Measurements from ENCODE around the gene SLC43A3.

Gene SLC43A3

DNA sequence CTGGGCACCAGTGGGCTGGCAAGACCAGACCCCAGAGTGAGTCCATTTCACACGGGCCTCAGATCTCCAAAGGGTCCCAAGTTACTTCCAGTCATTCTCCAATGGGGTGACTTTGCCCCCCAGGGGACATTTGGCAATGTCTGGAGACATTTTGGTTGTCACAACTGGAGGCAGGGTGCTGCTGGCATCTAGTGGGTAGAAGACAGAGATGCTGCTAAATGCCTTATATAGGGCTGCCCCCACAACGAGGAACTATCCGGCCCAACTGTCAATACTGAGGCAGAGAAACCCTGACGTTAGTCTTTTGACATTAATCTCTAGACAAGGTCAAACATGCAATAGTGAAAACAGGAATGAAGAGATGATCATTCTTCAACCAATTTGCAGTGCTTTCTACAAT, 39.8 kb upstream of the SLC43A3 start:
- Histone ChIP-seq H3K4me3 (ENCODE audit: low read length) (no peak overlapping the region), H3K9ac (ENCODE audit: low read depth, low read length) (no peak overlapping the region), H3K4me2 (ENCODE audit: low read length) (no peak overlapping the region), H3K4me1 (ENCODE audit: control insufficient read depth, insufficient read depth, low read length) (no peaks in the 10 kb centered on the region), H3K9me3 (replicated peaks; ENCODE audit: low read length) (no peaks in the 10 kb centered on the region), H3K27me3 (ENCODE audit: control insufficient read depth, insufficient read depth, low read length) (peaks cover 62% of the 10 kb centered on the region), H3K36me3 (ENCODE audit: insufficient read depth, low read length) (no peaks in the 10 kb centered on the region)

DNA sequence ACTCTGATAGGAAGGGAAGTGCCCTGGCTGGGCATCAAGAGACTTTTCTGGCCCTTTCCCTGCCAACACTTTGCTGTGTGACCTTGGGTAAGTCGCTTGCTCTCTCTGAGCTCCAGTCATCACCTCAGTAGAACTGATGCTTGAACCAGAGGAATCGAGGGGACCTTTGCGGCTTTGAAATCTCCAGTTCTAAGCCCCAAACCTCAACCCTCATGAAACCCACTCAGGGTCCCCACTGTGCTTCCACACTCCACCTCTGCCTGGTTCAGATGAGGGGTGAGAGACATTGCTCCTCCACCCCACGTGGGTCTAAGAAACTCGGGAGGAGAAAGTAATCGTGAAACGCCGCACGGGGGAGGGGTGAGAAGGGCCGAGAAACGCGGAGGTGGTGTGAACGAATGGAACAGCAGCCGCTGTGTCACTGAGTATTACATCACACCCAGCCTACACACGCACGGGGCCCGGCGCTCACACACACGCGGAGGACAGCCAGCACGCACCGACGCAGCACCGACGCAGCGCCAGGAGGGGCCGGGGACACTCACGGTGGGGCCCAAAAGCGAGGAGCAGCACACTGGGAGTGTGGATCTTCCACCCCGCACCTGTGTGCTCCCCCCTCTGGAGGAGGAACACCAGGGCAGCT, 37.7 kb upstream of the SLC43A3 start:
- H3K4me1 ChIP-seq (ENCODE audit: control insufficient read depth, insufficient read depth, low read length) = peaks cover 4% of the 10 kb centered on the region
- no peak overlapping the region for H3K4me3 ChIP-seq (ENCODE audit: low read length)
- H3K27me3 ChIP-seq (ENCODE audit: control insufficient read depth, insufficient read depth, low read length) = peaks cover 67% of the 10 kb centered on the region
- no peak overlapping the region for H3K4me2 ChIP-seq (ENCODE audit: low read length)
- H3K36me3 ChIP-seq (ENCODE audit: insufficient read depth, low read length) = no peaks in the 10 kb centered on the region
- H3K9ac ChIP-seq (ENCODE audit: low read depth, low read length) = no peak overlapping the region
- no peaks in the 10 kb centered on the region for H3K9me3 ChIP-seq (replicated peaks; ENCODE audit: low read length)

DNA sequence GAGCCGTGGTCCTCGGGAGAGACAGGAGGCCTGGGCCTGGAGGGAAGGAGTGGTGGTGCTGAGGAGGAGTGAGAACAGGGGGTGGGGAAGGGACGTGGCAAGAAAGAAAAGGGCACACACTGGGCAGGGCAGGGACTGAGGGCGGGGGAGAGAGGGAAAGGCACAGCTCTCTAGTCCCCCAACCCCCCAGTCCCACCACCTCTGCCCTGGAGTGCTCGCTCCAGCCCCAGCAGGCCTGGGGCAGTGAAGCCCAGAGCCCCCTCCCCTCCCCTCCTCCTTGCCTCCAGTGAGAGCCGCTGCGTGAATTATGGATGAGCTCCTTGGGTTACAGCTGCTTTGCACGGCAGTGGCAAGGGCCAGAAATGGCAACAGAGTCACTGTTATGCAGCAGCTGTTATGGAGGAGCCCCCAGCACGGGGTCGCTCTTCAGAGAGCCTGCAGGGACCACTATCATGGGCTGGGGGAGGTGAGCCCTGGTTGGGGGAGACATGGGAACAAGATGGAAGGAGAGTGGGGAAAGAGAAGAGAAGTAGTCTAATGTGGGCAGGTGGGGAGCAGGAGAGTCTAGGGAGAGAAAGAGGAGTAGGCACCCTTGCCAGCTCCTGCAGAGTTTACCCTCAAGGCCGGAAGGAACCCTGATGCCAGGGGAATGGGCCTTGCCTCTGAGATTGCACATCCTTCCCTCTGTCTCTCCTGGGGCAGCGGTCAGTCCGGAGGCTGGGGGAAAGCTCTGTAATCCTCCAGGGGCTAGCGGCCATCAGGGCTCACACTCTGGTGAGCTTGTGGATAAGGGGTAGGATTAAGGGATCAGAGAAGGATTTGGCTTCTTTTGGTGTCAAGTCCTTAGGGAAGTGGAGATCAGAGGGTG, 37.0 kb upstream of the SLC43A3 start:
- Histone ChIP-seq H3K36me3 (ENCODE audit: insufficient read depth, low read length) (no peaks in the 10 kb centered on the region), H3K4me1 (ENCODE audit: control insufficient read depth, insufficient read depth, low read length) (peaks cover 10% of the 10 kb centered on the region), H3K4me3 (ENCODE audit: low read length) (no peak overlapping the region), H3K9ac (ENCODE audit: low read depth, low read length) (no peak overlapping the region), H3K9me3 (replicated peaks; ENCODE audit: low read length) (no peaks in the 10 kb centered on the region), H3K27me3 (ENCODE audit: control insufficient read depth, insufficient read depth, low read length) (peaks cover 68% of the 10 kb centered on the region), H3K4me2 (ENCODE audit: low read length) (no peak overlapping the region)

DNA sequence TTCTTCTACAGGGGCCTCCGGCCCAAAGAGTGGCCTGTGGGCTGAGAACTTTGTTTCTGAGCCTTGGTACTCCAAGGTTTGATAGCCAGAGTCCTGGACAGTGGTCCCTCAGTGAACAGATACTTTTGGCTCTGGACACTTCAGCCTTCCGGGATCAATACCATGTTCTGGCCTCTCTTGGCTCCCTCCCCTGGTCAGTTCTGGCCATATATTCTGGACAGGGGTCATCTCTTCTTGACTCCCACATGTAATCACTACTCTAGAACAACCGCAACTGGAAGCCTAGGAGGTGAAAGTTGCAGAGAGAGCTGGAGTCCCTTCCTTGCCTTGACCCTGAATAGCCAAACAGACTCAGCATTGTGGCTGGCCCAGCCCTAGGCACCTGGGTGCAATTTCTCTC, 35.7 kb upstream of the SLC43A3 start:
- Histone ChIP-seq H3K9me3 (replicated peaks; ENCODE audit: low read length) (no peaks in the 10 kb centered on the region), H3K4me2 (ENCODE audit: low read length) (no peak overlapping the region), H3K36me3 (ENCODE audit: insufficient read depth, low read length) (no peaks in the 10 kb centered on the region), H3K27me3 (ENCODE audit: control insufficient read depth, insufficient read depth, low read length) (peaks cover 65% of the 10 kb centered on the region), H3K4me3 (ENCODE audit: low read length) (no peak overlapping the region), H3K4me1 (ENCODE audit: control insufficient read depth, insufficient read depth, low read length) (peaks cover 18% of the 10 kb centered on the region), H3K9ac (ENCODE audit: low read depth, low read length) (no peak overlapping the region)

DNA sequence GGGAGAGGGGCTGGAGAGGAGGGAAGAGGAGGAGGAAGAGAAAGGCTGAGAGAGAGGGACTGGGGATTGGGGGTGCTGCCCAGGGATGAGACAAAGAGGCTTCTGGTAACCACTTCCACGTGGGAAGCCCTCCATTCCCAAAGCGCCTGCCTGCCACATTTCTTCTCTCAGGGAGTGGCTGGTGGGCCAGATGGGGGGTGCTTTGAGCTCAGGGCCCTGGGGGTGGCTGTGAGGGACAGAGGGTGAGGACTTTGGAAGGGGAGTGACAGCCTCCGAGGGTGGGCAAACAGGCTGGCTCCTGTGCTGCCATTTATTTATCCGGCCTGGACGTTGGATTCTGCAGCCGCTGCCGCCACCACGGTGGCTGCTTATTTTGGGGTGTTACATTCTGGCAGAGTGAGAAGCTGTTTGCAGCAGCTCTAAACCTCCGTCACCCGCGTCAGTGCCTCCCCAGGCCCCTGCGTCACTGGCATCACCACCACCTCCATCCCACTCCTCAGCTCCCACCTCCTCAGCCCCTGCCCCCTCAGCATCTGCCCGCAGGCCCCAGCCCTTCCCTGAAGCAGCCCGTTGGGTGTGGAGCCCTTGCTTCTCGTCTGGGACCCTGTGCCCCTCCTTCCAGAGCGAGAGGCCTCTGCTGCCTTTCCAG, 35.0 kb upstream of the SLC43A3 start:
- no peak overlapping the region for H3K9ac ChIP-seq (ENCODE audit: low read depth, low read length)
- peaks cover 24% of the 10 kb centered on the region for H3K4me1 ChIP-seq (ENCODE audit: control insufficient read depth, insufficient read depth, low read length)
- H3K4me2 ChIP-seq (ENCODE audit: low read length) = no peak overlapping the region
- H3K4me3 ChIP-seq (ENCODE audit: low read length) = no peak overlapping the region
- peaks cover 61% of the 10 kb centered on the region for H3K27me3 ChIP-seq (ENCODE audit: control insufficient read depth, insufficient read depth, low read length)
- no peaks in the 10 kb centered on the region for H3K9me3 ChIP-seq (replicated peaks; ENCODE audit: low read length)
- no peaks in the 10 kb centered on the region for H3K36me3 ChIP-seq (ENCODE audit: insufficient read depth, low read length)

DNA sequence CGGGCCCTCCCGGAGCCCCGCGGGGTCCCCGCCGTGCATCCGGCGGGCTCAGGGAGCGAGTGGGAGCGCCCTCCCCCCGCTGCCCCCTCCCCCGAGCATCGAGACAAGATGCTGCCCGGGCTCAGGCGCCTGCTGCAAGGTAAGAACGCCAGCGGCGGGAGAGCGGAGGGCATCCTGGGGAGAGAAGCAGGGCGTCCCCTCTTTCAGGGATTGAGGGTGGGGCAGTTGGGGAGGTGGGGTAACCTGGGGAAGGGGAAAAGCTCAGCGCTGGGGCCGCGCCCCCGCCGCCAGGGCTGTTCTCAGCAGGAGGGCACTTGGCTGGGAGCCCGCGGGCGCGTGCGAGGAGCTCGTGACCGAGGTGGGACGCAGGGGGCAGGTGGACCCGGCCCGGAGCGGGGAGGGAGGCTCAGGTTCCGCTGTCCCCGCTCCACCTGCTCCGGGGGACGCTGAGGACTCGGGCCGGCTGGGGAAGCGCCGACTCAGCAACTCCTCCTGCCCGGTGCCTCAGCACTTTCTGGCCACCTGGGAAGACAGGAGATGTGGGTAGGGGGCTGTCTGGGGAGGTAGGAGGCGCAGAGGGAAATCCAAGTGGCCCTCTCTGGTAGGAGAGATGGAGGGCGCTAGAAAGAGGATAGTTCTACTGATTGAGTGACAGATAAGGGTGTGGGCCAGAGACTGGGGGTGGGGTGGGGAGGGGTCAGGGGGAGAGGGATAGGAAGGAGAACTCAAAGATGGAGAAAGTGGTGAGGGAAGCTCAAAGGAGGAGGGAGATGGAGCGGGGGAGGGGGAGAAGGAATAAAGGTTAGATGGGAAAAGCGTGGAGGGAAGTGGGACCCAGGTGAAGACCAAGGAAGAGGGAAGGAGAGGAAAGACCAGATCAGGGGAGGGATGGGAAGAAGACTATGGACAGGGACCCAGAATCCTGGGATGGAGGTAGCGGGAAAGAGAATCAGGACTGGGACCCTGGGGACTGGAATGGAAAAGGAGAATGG, 34.1 kb upstream of the SLC43A3 start:
- Histone ChIP-seq H3K4me2 (ENCODE audit: low read length) (peak overlapping the region; percentile 89), H3K9ac (ENCODE audit: low read depth, low read length) (no peak overlapping the region), H3K4me1 (ENCODE audit: control insufficient read depth, insufficient read depth, low read length) (peaks cover 24% of the 10 kb centered on the region), H3K36me3 (ENCODE audit: insufficient read depth, low read length) (no peaks in the 10 kb centered on the region), H3K4me3 (ENCODE audit: low read length) (peak overlapping the region; percentile 57), H3K27me3 (ENCODE audit: control insufficient read depth, insufficient read depth, low read length) (peaks cover 61% of the 10 kb centered on the region), H3K9me3 (replicated peaks; ENCODE audit: low read length) (no peaks in the 10 kb centered on the region)

DNA sequence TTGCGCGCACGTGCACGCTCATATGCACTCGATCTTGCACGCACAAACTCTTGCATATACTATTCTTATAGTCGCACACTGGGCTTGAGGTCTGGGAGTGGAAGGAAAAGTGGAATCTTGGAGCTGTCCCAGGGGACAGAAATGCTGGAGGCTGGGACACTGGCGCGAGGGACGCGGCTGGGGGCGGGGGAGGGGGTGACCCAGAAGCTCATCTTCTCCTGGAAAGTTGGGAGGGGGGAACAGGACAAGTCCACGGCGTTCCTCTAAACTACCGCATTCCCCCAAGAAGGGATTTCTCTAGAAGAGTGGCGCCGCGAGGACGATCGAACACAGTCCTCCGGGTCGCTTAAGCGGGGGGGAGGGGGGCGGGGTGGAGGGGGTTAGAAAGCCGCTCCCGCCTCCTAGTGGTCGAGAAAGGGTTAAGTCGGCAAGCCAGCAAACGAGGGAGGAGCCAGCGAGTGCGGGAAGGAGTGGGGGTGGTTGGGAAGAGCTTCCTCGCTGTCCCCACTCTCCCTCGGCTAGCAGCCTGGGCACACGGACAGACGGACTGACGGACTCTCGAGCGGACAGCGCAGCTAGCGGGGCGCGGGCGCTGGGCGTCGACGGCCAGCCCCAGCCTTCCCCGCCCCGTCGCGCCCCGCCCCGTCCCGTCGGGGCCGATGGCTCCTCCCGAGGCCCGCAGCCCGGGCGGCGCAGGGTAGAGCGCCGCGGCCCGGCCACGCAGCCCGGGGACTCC, 33.3 kb upstream of the SLC43A3 start, which contains the start of gene RTN4RL2:
RTN4RL2 (plus strand) TSS at position 507 of the 736 bp plus-strand sequence. CDS start 338 bp downstream, outside the sequence.
- Histone ChIP-seq H3K9me3 (replicated peaks; ENCODE audit: low read length) (no peaks in the 10 kb centered on the region), H3K4me3 (ENCODE audit: low read length) (peak within 1 kb of the TSS; percentile 57), H3K4me1 (ENCODE audit: control insufficient read depth, insufficient read depth, low read length) (peaks cover 24% of the 10 kb centered on the region), H3K4me2 (ENCODE audit: low read length) (peak within 1 kb of the TSS; percentile 89), H3K27me3 (ENCODE audit: control insufficient read depth, insufficient read depth, low read length) (peaks cover 62% of the 10 kb centered on the region), H3K9ac (ENCODE audit: low read depth, low read length) (no peak within 1 kb of the TSS), H3K36me3 (ENCODE audit: insufficient read depth, low read length) (no peaks in the 10 kb centered on the region)

DNA sequence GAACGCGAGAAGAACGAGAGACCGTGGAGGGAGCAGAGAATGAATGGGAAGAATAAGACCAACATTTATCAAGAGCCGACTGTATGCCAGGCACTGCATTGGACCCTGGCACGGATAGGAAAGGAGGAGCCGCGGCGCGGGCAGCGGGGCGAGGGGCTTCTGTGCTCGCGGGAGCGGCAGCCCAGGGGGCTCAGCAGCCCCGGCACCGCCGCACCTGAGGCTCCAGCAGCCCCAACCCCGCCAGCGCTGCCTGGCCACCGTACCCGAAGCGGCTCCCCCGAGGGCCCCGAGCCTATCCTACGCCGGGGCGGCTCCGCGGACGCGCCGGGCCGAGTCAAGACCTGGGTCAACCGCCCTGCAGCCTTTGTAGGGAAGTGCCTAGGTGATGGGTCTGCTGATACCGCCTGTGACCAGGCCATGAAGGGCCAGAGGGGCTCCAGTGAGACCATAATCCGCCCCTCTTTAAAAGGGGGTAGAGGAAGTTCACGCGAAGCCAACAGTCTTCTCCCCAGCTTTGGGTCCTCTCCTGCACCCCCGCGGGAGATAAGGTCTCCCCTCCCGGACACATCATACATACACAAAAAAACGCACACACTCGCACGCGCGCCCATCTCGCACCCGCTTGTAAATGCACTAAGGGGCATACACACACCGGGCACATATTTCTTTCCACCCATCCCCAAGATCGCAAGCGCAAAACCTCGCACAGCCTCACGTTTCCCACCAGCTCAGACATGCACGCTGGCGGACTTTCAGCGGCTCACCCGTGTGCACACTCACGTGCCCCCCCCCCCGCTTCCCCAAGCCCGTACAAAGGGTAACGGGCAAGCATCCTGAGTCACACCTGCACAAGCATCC, 32.5 kb upstream of the SLC43A3 start:
- Histone ChIP-seq H3K4me3 (ENCODE audit: low read length) (peak overlapping the region; percentile 63), H3K36me3 (ENCODE audit: insufficient read depth, low read length) (no peaks in the 10 kb centered on the region), H3K9me3 (replicated peaks; ENCODE audit: low read length) (no peaks in the 10 kb centered on the region), H3K27me3 (ENCODE audit: control insufficient read depth, insufficient read depth, low read length) (peaks cover 59% of the 10 kb centered on the region), H3K4me2 (ENCODE audit: low read length) (peak overlapping the region; percentile 89), H3K4me1 (ENCODE audit: control insufficient read depth, insufficient read depth, low read length) (peaks cover 24% of the 10 kb centered on the region), H3K9ac (ENCODE audit: low read depth, low read length) (no peak overlapping the region)

DNA sequence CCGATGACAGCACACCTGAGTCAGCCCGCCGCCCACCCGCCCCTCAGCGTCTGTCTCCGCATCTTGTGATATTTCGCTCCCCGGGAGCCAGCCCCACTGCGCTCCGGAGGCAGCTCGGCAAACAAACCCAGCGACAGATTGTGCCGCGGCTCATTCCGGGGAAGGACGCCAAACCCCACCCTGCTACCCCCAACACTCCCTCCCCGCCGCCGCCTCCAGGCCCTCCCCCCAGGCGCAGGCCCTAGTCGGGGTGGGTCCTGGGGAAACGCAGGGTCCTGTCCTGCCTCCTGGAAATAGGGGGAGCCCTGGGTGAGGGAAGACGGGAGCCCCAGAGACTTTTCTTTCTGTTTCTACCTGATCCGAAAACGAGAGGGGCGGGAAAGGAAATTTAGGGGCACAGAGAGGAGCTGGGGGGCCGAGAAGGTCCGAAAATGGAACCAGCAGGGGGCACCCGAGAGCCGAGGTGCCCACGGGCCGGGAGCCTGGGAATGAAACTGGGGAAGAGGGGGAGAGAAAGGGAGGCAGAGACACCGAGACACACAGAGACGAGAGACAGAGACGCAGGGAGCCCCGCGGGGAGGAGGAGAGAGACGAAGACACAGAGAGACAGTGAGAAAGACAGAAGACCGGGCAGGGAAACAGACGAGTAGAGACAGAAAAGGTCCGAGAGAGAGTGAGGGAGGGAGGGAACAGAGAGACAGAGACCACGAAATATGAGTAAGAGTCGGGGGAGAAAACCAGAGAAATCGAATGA, 31.7 kb upstream of the SLC43A3 start:
- H3K36me3 ChIP-seq (ENCODE audit: insufficient read depth, low read length) = no peaks in the 10 kb centered on the region
- H3K9me3 ChIP-seq (replicated peaks; ENCODE audit: low read length) = no peaks in the 10 kb centered on the region
- peaks cover 24% of the 10 kb centered on the region for H3K4me1 ChIP-seq (ENCODE audit: control insufficient read depth, insufficient read depth, low read length)
- no peak overlapping the region for H3K9ac ChIP-seq (ENCODE audit: low read depth, low read length)
- H3K27me3 ChIP-seq (ENCODE audit: control insufficient read depth, insufficient read depth, low read length) = peaks cover 56% of the 10 kb centered on the region
- peak overlapping the region; percentile 63 for H3K4me3 ChIP-seq (ENCODE audit: low read length)
- H3K4me2 ChIP-seq (ENCODE audit: low read length) = peak overlapping the region; percentile 89

Measured in skeletal muscle satellite cell (primary cell).